NB4 (cell line): ENCODE data around the gene C8B.

Source experiments
- DNase-seq: peaks from one replicate; pipeline ENCODE4 v3.0.0; 2010; ENCODE audit warnings: low read depth
- H3K4me3 ChIP-seq: one replicate; pipeline ENCODE4 v1.5.1; 2011; ENCODE audit warnings: mild to moderate bottlenecking, low read depth, low read length, moderate library complexity
- CTCF ChIP-seq: IDR thresholded peaks from one replicate; pipeline ENCODE4 v1.5.1; 2012; ENCODE audit warnings: low read depth, low read length
- MAX ChIP-seq: IDR thresholded peaks from 2 replicates; pipeline ENCODE4 v1.6.1; 2011; ENCODE audit warnings: low read depth, low read length
- MYC ChIP-seq: IDR thresholded peaks from 2 replicates; pipeline ENCODE4 v1.6.1; 2011; ENCODE audit warnings: low read depth, low read length
- POLR2A ChIP-seq: IDR thresholded peaks from 2 replicates; pipeline ENCODE4 v1.6.1; 2011; ENCODE audit warnings: mild to moderate bottlenecking; ENCODE audit not compliant: insufficient read length; ENCODE audit errors: extremely low read depth

Gene C8B

GRCh38 chr1:56965916-56966697 is at the start of gene C8B:
C8B (minus strand) TSS chr1:56966015; CDS start chr1:56965948, 67 bp downstream.
- TF ChIP-seq MYC (no peak), MAX (no peak), CTCF (no peak), POLR2A (no peak)
- no peak within 1 kb of the TSS for H3K4me3 ChIP-seq
- no peak for DNase-seq

- no peak for DNase-seq
- no peak overlapping the region for H3K4me3 ChIP-seq
- TF ChIP-seq POLR2A (no peak), MAX (no peak), CTCF (no peak), MYC (no peak)
These were observed 49.3 kb upstream of the C8B start for GRCh38 chr1:57015071-57015470.

- no peak overlapping the region for H3K4me3 ChIP-seq
- TF ChIP-seq MYC (no peak), POLR2A (no peak), CTCF (no peak), MAX (no peak)
- DNase-seq, result no peak
These were observed 47.7 kb upstream of the C8B start for GRCh38 chr1:57013522-57013921.

GRCh38 chr1:57012315-57012714 is 46.5 kb upstream of the C8B start:
- DNase-seq, result no peak
- no peak for TF ChIP-seq MAX
- TF ChIP-seq MYC, result no peak
- no peak for TF ChIP-seq CTCF
- no peak for TF ChIP-seq POLR2A
- no peak overlapping the region for H3K4me3 ChIP-seq

- no peak for TF ChIP-seq POLR2A
- TF ChIP-seq CTCF, result no peak
- no peak for TF ChIP-seq MYC
- TF ChIP-seq MAX, result no peak
- DNase-seq, result no peak
- no peak overlapping the region for H3K4me3 ChIP-seq
These were observed 44.7 kb upstream of the C8B start for GRCh38 chr1:57010511-57010910.
